K562 (cell line): ENCODE results near the gene CYP2C9. TPM values are rescaled to one million over a fixed set of nuclear protein-coding genes. Genes with fewer than 3 reads are reported as not detected.
"Not testable (repeated sequence)": the region's sequence is repeated elsewhere in the genome, so short reads cannot be mapped to it uniquely, and the experiment has no call there.

Experiments
- ATAC-seq: fragments of 200-7000 bp; cut with Tn5 transposase; 3 replicates; pipeline ENCODE4 v1.9.1; 2020; ENCODE audit warnings: moderate library complexity
- BruUV-seq: library from RNA; stranded (reverse); fragments of 400-500 nt; replicated peaks from 2 replicates; lab custom pipeline; 2021; lab: Mats Ljungman, UMichigan
- CTCF ChIA-PET: fragments of 300-600 bp; formaldehyde crosslinking; extraction: SDS; loops from one replicate; lab custom pipeline; 2021; ENCODE audit warnings: low intra/inter-chr PET ratio; lab: Yijun Ruan, JAX
- POLR2A ChIA-PET: fragments of 300-600, 350-650 bp; sonication (Branson Sonifier 250); formaldehyde crosslinking; extraction: SDS; loops from one replicate; lab custom pipeline; 2021; ENCODE audit warnings: antibody characterized with exemption, inconsistent platforms; lab: Yijun Ruan, JAX
- DNase-seq, 4 experiments: peaks; one replicate each; pipeline versions ENCODE4 v3.0.0 to v3.0.0-alpha.2; 2011 to 2018; ENCODE audit warnings: low spot score in 3 of 4, mixed read lengths in 3 of 4; ENCODE audit errors: extremely low read depth in 1 of 4
- FAIRE-seq: peaks from 2 replicates; lab custom pipeline; 2011; peaks lifted over from hg19 to GRCh38; lab: Jason Lieb, UNC
- H2AFZ ChIP-seq: 2 replicates; pipeline ENCODE4 v1.6.0; 2011; ENCODE audit warnings: low read depth, low read length, control low read depth, inconsistent platforms
- H3K27ac ChIP-seq: fragments of 200-600 bp; 3 replicates; pipeline ENCODE4 v1.8.0; 2011; ENCODE audit warnings: low read depth, mild to moderate bottlenecking, control low read depth, inconsistent platforms, low read length, moderate library complexity, mixed read lengths; ENCODE audit errors: extremely low read depth
- H3K27me3 ChIP-seq, 2 experiments: fragments of 300-600 bp in 1 of 2; 2 replicates in 1 of 2; 3 replicates in 1 of 2; pipeline versions ENCODE4 v1.6.0 to v1.8.0; 2011; ENCODE audit warnings: inconsistent platforms in 2 of 2, low read length in 2 of 2, mild to moderate bottlenecking in 1 of 2, mixed read lengths in 1 of 2, moderate library complexity in 1 of 2; ENCODE audit not compliant: control insufficient read depth in 2 of 2, insufficient read depth in 2 of 2
- H3K36me3 ChIP-seq: fragments of 300-600 bp; 3 replicates; pipeline ENCODE4 v1.8.0; 2011; ENCODE audit warnings: mild to moderate bottlenecking, low read length, inconsistent platforms; ENCODE audit not compliant: control insufficient read depth, insufficient read depth
- H3K4me1 ChIP-seq, 2 experiments: fragments of 200-600 bp in 1 of 2; replicated peaks in 1 of 2; 2 replicates in 1 of 2; 3 replicates in 1 of 2; pipeline versions ENCODE4 v1.5.1 to v1.8.0; 2011; ENCODE audit warnings: inconsistent platforms in 2 of 2, low read length in 2 of 2, mild to moderate bottlenecking in 1 of 2, mixed read lengths in 1 of 2, moderate library complexity in 1 of 2; ENCODE audit not compliant: control insufficient read depth in 2 of 2, insufficient read depth in 2 of 2
- H3K4me2 ChIP-seq: 2 replicates; pipeline ENCODE4 v1.6.1; 2011; ENCODE audit warnings: low read length, control low read depth, inconsistent platforms, mixed read lengths; ENCODE audit not compliant: insufficient read depth
- H3K4me3 ChIP-seq: fragments of 200-600 bp; sonication (generic), shearing (Covaris generic); 2 replicates; pipeline ENCODE4 v1.5.1; 2016; ENCODE audit warnings: control low read depth, inconsistent platforms
- H3K79me2 ChIP-seq: fragments of 200-600 bp; 3 replicates; pipeline ENCODE4 v1.8.0; 2011; ENCODE audit warnings: low read length, inconsistent platforms; ENCODE audit not compliant: control insufficient read depth, insufficient read depth
- H3K9ac ChIP-seq, 2 experiments: 2 replicates each; pipeline versions ENCODE4 v1.6.0 to v1.6.1; 2011; ENCODE audit warnings: low read depth in 2 of 2, low read length in 2 of 2, control low read depth in 1 of 2, inconsistent platforms in 1 of 2, mild to moderate bottlenecking in 1 of 2, mixed read lengths in 1 of 2; ENCODE audit not compliant: insufficient read depth in 1 of 2
- H3K9me1 ChIP-seq: one replicate; pipeline ENCODE4 v1.6.0; 2011; ENCODE audit warnings: inconsistent platforms, mild to moderate bottlenecking, low read length, moderate library complexity; ENCODE audit not compliant: control insufficient read depth, insufficient read depth
- H3K9me3 ChIP-seq: replicated peaks from 2 replicates; pipeline ENCODE4 v1.5.1; 2011; ENCODE audit warnings: low read depth, low read length, inconsistent platforms; ENCODE audit not compliant: control insufficient read depth, insufficient read depth
- H4K20me1 ChIP-seq: replicated peaks from 2 replicates; pipeline ENCODE4 v1.6.1; 2011; ENCODE audit warnings: low read length, inconsistent platforms, mixed read lengths; ENCODE audit not compliant: control insufficient read depth, insufficient read depth
- ATF7 ChIP-seq: fragments of 450-650 bp; IDR thresholded peaks from 2 replicates; pipeline ENCODE4 v1.7.1; 2014; ENCODE audit warnings: mild to moderate bottlenecking, moderate library complexity
- CHCHD3 ChIP-seq: fragments of 250-450 bp; sonication (Bioruptor Pico); IDR thresholded peaks from 2 replicates; pipeline ENCODE4 v2.1.2; 2022; ENCODE audit warnings: mild to moderate bottlenecking
- EHMT2 ChIP-seq: fragments of 450-650 bp; IDR thresholded peaks from 2 replicates; pipeline ENCODE4 v1.6.1; 2018; ENCODE audit warnings: antibody characterized with exemption
- ETS2 ChIP-seq: IDR thresholded peaks from 2 replicates; pipeline ENCODE4 v1.6.1; 2016; ENCODE audit warnings: borderline replicate concordance, missing genetic modification characterization, mild to moderate bottlenecking, moderate library complexity, missing compliant biosample characterization; ENCODE audit not compliant: poor library complexity, severe bottlenecking
- FOS ChIP-seq: IDR thresholded peaks from 3 replicates; pipeline ENCODE4 v1.6.1; 2011; ENCODE audit not compliant: insufficient read length; ENCODE audit errors: extremely low read depth
- HDAC3 ChIP-seq: fragments of 450-650 bp; IDR thresholded peaks from 2 replicates; pipeline ENCODE4 v1.6.1; 2018; ENCODE audit warnings: borderline replicate concordance, mild to moderate bottlenecking, moderate library complexity; ENCODE audit not compliant: partially characterized antibody
- MEF2A ChIP-seq: IDR thresholded peaks from 2 replicates; pipeline ENCODE4 v1.6.1; 2011; ENCODE audit warnings: low read depth, mild to moderate bottlenecking, low read length, moderate library complexity; ENCODE audit not compliant: control insufficient read depth
- NFE2L1 ChIP-seq: fragments of 450-650 bp; IDR thresholded peaks from 2 replicates; pipeline ENCODE4 v1.6.1; 2016; ENCODE audit warnings: missing genetic modification characterization, low read depth, mild to moderate bottlenecking, missing compliant biosample characterization, moderate library complexity, borderline replicate concordance
- ZNF253 ChIP-seq: fragments of 250-450 bp; sonication (Bioruptor Pico); conservative IDR thresholded peaks from 2 replicates; pipeline ENCODE4 v1.6.1; 2021; ENCODE audit warnings: mild to moderate bottlenecking
- ZNF507 ChIP-seq: conservative IDR thresholded peaks from 2 replicates; pipeline ENCODE4 v1.6.1; 2017; ENCODE audit warnings: missing genetic modification characterization, missing compliant biosample characterization
- WGBS: fragments of 100-300 bp; shearing (Covaris generic); methylation state at CpG from one replicate; pipeline ENCODE4 v1.1.6; 2016; ENCODE audit warnings: low coverage, mixed read lengths; ENCODE audit not compliant: insufficient coverage; ENCODE audit errors: missing lambda C conversion rate; 5-methylcytosine and 5-hydroxymethylcytosine counted together
- in situ Hi-C: fragments of 300-500 bp; cut with MboI; formaldehyde crosslinking; loops from 4 replicates; pipeline ENCODE4 v1.15.0; 2018; ENCODE audit warnings: inconsistent platforms, mixed read lengths
- intact Hi-C: fragments of 100-400 bp; cut with micrococcal nuclease; formaldehyde crosslinking; loops from 2 replicates; pipeline ENCODE4 v1.14.2; 2022
- polyA plus RNA-seq, 8 experiments: library from polyadenylated mRNA; depleted of rRNA in 4 of 8; stranded (reverse) in 5 of 8; unstranded in 3 of 8; fragments of >200 nt; fragmentation: Nextera tagmentation in 2 of 8; fragmentation: Illumina TruSeq in 1 of 8; extraction: Ambion mirVana in 2 of 8; extraction: Trizol in 1 of 8; gene quantifications; 2 replicates each; pipeline versions ENCODE4 v1.2.1 to v1.2.3, GENCODE V29; 2011 to 2014; ENCODE audit warnings: inconsistent platforms in 1 of 8, missing spikeins in 1 of 8
- total RNA-seq, 7 experiments: library from RNA; depleted of rRNA in 6 of 7; stranded (reverse); fragments of >200 nt in 6 of 7; fragmentation: Illumina TruSeq in 2 of 7; extraction: Trizol in 2 of 7; gene quantifications; 2 replicates each; pipeline versions ENCODE4 v1.2.1 to v1.2.3, GENCODE V29; 2011 to 2021; ENCODE audit warnings: low replicate concordance in 1 of 7

CYP2C9 gene
- total and polyA plus RNA-seq, 9 of the 15 experiments (the other 6 are each of a cell fraction or from before 2014, with no cell fraction given), result 0.22 TPM; not detected in 8

DNA sequence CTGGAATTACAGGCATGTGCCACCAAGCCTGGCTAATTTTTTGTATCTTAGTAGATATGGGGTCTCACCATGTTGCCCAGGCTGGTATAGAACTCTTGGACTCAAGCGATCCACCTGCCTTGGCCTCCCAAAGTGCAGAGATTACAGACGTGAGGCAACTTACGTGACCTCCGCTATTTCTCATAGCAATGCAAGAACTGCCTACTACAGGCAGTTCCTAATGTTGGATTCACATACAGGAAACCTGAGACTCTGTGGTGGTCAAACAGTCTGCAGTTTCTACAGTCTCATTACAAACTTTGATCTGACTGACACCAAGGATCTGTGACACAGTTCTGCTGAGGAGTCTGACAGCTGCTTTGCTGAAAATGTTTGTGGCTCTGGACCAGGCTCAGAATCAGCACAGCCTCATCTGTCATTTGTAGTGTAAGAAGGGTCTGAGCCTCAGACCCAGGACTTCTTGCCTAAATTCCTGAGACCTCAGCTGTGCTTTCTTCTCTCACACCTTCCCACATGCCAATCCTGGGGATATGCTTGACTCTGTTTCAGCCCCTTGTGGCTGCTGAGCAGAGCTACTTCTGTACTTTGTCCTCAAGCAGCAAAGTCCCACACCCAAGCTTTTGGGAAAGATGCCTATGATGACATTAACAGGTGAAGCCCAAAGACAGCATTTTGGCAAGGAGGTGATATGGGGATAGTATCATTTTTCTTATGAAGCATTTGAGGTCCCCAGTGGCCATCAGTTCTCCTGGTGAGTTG lies 48.0 kb upstream of the CYP2C9 start:
- ChIA-PET POLR2A (interaction anchor here (0.6 kb wide), 1 partner anchor 1043 kb away, joined by 3 read pairs; no protein-coding TSS in a partner anchor), CTCF (no interaction called here)
- H3K4me2 ChIP-seq, result no peak overlapping the region
- H2AFZ ChIP-seq, result no peak overlapping the region
- no peak overlapping the region for H3K9ac ChIP-seq
- H3K4me1 ChIP-seq, result no peaks in the 10 kb centered on the region
- H3K36me3 ChIP-seq, result no peaks in the 10 kb centered on the region
- H4K20me1 ChIP-seq, result no peaks in the 10 kb centered on the region
- no peak for ATAC-seq
- WGBS, result 5% methylated on average over 2 of the region's 4 CpGs
- intact Hi-C loops, result no loop called here
- DNase-seq, result no peak
- no peaks in the 10 kb centered on the region for H3K79me2 ChIP-seq
- no peak for FAIRE-seq
- H3K9me3 ChIP-seq, result no peaks in the 10 kb centered on the region
- H3K9me1 ChIP-seq, result no peaks in the 10 kb centered on the region
- H3K27ac ChIP-seq, result no peak overlapping the region
- H3K27me3 ChIP-seq, result no peaks in the 10 kb centered on the region
- H3K4me3 ChIP-seq, result no peak overlapping the region
- no TSS peak for BruUV-seq
- TF ChIP-seq MEF2A (no peak), ETS2 (tag) (no peak), ATF7 (no peak), ZNF253 (CRISPR knock-in tag) (no peak), FOS (no peak), CHCHD3 (CRISPR knock-in tag) (no peak), ZNF507 (no peak), EHMT2 (no peak), HDAC3 (no peak), NFE2L1 (tag) (no peak)
- in situ Hi-C loops, result no loop called here

DNA sequence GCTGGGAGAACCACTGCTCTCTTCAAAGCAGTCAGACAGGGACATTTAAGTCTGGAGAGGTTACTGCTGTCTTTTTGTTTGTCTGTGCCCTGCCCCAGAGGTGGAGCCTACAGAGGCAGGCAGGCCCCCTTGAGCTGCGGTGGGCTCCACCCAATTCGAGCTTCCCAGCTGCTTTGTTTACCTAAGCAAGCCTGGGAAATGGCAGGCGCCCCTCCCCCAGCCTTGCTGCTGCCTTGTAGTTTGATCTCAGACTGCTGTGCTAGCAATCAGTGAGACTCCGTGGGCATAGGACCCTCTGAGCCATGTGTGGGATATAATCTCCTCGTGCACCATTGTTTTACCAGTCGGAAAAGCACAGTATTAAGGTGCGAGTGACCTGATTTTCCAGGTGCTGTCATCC lies 40.0 kb upstream of the CYP2C9 start:
- H3K9ac ChIP-seq, POLR2A ChIA-PET, intact Hi-C loops, DNase-seq, H3K79me2 ChIP-seq, BruUV-seq, H4K20me1 ChIP-seq, H3K4me2 ChIP-seq, H3K4me3 ChIP-seq, H3K9me1 ChIP-seq, H3K9me3 ChIP-seq, ATAC-seq, H2AFZ ChIP-seq, CTCF ChIA-PET, H3K27ac ChIP-seq, FAIRE-seq, H3K36me3 ChIP-seq, H3K27me3 ChIP-seq, H3K4me1 ChIP-seq, in situ Hi-C loops: not testable (repeated sequence)
- WGBS, result 0% methylated on average over 6 of the region's 7 CpGs
